Gastrocnemius medialis (tissue), 4 donors: ENCODE results near the gene PLA2G4A. TPM values are rescaled to one million over a fixed set of nuclear protein-coding genes. Genes with fewer than 3 reads are reported as not detected.
A peak's percentile ranks its signal among the peaks of the same experiment; 100 is the strongest.

Experiments used
- ATAC-seq, 2 donors: fragments of 150-250 bp; one replicate each; pipeline ENCODE4 v1.9.1; 2016
- DNase-seq, 2 donors: peaks; one replicate each; pipeline ENCODE4 v3.0.0-alpha.2; 2019
- H3K27ac ChIP-seq, 4 donors: fragments of 200-600 bp; sonication (generic); 1 replicate in 1 of 4; 2 replicates in 3 of 4; pipeline ENCODE4 v1.5.1; 2016 to 2018; ENCODE audit warnings: mild to moderate bottlenecking in 2 of 4, moderate library complexity in 1 of 4
- H3K27me3 ChIP-seq, 3 donors: fragments of 200-600 bp; sonication (generic) in 2 of 3; 1 replicate in 1 of 3; 2 replicates in 2 of 3; pipeline versions ENCODE4 v1.5.1 to v1.6.0; 2016 to 2019; ENCODE audit warnings: mild to moderate bottlenecking in 1 of 3, moderate library complexity in 1 of 3
- H3K36me3 ChIP-seq, 2 donors: fragments of 200-600 bp; sonication (generic) in 1 of 2; one replicate each; pipeline ENCODE4 v1.5.1; 2017 to 2018
- H3K4me1 ChIP-seq, 2 donors: fragments of 200-600 bp; sonication (generic) in 1 of 2; one replicate each; pipeline ENCODE4 v1.5.1; 2016 to 2017; ENCODE audit warnings: mild to moderate bottlenecking in 2 of 2
- H3K4me3 ChIP-seq, 4 donors: fragments of 200-600 bp; sonication (generic) in 3 of 4; 1 replicate in 1 of 4; 2 replicates in 3 of 4; pipeline ENCODE4 v1.5.1; 2016 to 2019; ENCODE audit warnings: mild to moderate bottlenecking in 2 of 4
- H3K9me3 ChIP-seq, 3 donors: fragments of 200-600 bp; sonication (generic) in 2 of 3; 1 replicate in 1 of 3; 2 replicates in 2 of 3; pipeline ENCODE4 v1.5.1; 2016 to 2019
- POLR2A ChIP-seq, 2 donors: fragments of 450-650 bp; IDR thresholded peaks; one replicate each; pipeline ENCODE4 v1.6.1; 2017; ENCODE audit warnings: antibody characterized with exemption in 2 of 2, mild to moderate bottlenecking in 2 of 2, moderate library complexity in 2 of 2
- in situ Hi-C, 4 donors: fragments of 200-750 bp; cut with MboI; loops; one replicate each; pipeline versions ENCODE4 v1.15.0 to v1.8.0; 2017; ENCODE audit warnings: low sequenced_read_pairs in 4 of 4
- intact Hi-C: fragments of 100-400 bp; cut with DNase I; formaldehyde crosslinking; loops from one replicate; pipeline ENCODE4 v1.15.1; 2023; ENCODE audit warnings: low total_unique reads
- total RNA-seq, 4 donors: library from RNA; depleted of rRNA; stranded (reverse); fragments of >200 nt; gene quantifications; one replicate each; pipeline versions ENCODE4 v1.1.0 to v1.2.3, GENCODE V29; 2016
- TF ChIP-seq, protein P1 (sequence below), 5 experiments: fragments of 450-650 bp in 3 of 5; fragments of 200-600 bp in 2 of 5; sonication (generic) in 2 of 5; IDR thresholded peaks in 4 of 5; conservative IDR thresholded peaks in 1 of 5; 1 replicate in 4 of 5; 2 replicates in 1 of 5; pipeline ENCODE4 v1.5.1; 2016 to 2019; ENCODE audit warnings: antibody characterized with exemption in 5 of 5, mild to moderate bottlenecking in 3 of 5, moderate library complexity in 3 of 5

Gene PLA2G4A
- total RNA-seq, 4 donors from 2014 or later = 0.44 to 0.95 (median 0.75) TPM

DNA sequence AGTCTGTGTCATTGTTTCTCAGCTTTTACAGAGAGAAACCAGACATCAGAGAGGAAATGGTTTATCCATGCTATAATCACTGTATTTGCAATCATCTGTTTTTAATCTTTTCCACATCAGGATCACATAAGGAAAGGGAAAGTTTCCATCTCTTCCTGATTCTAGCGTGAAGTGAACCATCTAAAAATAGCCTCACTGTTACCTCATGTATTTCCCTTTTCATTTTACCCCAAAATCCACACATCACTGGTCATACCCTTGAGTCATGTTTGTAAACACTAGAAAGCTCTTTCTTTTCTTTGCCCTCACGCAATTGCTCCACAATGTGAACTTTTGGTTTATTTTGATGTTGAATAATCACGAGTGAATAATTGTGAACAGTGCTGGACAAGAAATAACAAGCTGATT, 146.0 kb downstream of the PLA2G4A start:
- ATAC-seq = peak in 1 of 2 donors; percentile 24
- intact Hi-C loops = no loop called here
- Histone ChIP-seq H3K4me1 (no peaks in the 10 kb centered on the region), H3K36me3 (no peaks in the 10 kb centered on the region), H3K4me3 (no peak overlapping the region), H3K27ac (no peak overlapping the region), H3K27me3 (no peaks in the 10 kb centered on the region), H3K9me3 (no peaks in the 10 kb centered on the region)
- in situ Hi-C loops = loop anchor here in 3 of 4 donors (25.0 kb wide), 3 partner anchors 262 to 487 kb away; no protein-coding TSS in a partner anchor
- DNase-seq = no peak
- TF ChIP-seq POLR2A (IDR thresholded peaks at IDR 0.05) = no peak
- TF ChIP-seq, protein P1, sequence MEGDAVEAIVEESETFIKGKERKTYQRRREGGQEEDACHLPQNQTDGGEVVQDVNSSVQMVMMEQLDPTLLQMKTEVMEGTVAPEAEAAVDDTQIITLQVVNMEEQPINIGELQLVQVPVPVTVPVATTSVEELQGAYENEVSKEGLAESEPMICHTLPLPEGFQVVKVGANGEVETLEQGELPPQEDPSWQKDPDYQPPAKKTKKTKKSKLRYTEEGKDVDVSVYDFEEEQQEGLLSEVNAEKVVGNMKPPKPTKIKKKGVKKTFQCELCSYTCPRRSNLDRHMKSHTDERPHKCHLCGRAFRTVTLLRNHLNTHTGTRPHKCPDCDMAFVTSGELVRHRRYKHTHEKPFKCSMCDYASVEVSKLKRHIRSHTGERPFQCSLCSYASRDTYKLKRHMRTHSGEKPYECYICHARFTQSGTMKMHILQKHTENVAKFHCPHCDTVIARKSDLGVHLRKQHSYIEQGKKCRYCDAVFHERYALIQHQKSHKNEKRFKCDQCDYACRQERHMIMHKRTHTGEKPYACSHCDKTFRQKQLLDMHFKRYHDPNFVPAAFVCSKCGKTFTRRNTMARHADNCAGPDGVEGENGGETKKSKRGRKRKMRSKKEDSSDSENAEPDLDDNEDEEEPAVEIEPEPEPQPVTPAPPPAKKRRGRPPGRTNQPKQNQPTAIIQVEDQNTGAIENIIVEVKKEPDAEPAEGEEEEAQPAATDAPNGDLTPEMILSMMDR (IDR thresholded peaks at IDR 0.05 in 4 of 5, conservative IDR thresholded peaks at IDR 0.05 in 1 of 5) = no peak

DNA sequence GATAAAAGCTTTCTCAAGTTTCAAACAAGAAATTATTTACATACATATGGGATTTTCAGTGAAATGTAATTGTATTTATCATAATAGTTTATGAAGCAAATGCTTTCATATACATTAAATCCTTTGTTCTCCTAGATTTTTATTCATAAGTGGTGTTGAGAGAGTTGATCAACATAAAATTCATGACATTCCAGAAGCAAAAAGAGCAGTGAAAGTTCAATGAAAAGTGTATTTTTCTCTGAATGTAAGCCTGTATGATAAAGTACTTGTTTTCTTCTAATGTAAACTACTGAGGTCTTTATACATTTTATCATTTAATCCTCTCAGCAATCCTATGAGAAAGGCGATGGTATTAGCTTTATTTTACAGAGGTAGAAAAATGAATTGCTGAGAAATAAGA, 146.5 kb downstream of the PLA2G4A start:
- TF ChIP-seq, protein P1 (IDR thresholded peaks at IDR 0.05 in 4 of 5, conservative IDR thresholded peaks at IDR 0.05 in 1 of 5) = no peak
- TF ChIP-seq POLR2A (IDR thresholded peaks at IDR 0.05) = no peak
- DNase-seq (no peak), ATAC-seq (no peak)
- H3K27me3 ChIP-seq = no peaks in the 10 kb centered on the region
- H3K36me3 ChIP-seq = no peaks in the 10 kb centered on the region
- H3K4me3 ChIP-seq = no peak overlapping the region
- no peaks in the 10 kb centered on the region for H3K9me3 ChIP-seq
- intact Hi-C loops = no loop called here
- H3K4me1 ChIP-seq = no peaks in the 10 kb centered on the region
- in situ Hi-C loops = loop anchor here in 3 of 4 donors (25.0 kb wide), 3 partner anchors 263 to 488 kb away; no protein-coding TSS in a partner anchor
- no peak overlapping the region for H3K27ac ChIP-seq

DNA sequence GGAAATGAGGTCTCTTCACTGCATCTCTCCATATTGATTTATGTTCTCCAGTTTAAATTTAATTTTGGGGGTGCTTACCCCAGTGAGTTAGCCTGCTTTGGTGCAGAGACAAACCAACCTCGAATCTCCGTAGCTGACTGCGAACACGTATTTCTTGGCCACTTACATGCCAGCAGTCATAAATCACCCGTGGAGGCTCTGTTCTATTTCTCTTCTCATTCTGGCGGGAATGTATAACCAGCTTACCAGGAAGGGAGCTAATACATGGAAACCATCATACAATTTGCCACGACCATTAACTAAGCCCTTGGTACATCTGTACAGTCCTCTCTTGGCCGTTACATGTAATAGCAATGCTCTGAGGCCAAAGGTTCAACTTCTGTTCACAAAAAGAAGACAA, 148.0 kb downstream of the PLA2G4A start:
- no peak for DNase-seq

DNA sequence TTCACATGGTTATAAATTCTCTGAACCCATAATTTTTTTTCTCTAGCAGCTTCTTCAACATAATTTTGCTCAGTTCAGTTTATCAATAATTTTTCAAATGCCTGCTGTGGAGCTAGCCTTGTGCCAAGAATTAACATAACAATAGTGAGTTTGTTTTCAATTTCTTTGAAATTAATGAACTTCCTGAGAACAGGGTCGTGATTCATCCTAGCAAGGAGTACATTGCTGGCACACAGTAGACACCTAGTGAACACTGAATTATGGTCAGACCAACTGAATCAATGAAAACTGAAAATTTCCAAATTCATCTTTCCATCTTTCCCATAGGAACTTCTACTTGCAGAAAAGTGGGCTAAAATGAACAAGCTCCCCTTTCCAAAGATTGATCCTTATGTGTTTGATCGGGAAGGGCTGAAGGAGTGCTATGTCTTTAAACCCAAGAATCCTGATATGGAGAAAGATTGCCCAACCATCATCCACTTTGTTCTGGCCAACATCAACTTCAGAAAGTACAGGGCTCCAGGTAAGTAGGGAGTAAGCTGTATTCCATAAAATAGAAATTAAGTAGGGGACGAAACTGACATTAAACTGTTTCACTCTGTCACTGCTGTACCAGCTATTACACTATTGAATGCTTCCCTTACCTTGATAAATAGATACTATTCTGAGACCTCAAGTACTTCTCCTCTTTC, 148.7 kb downstream of the PLA2G4A start:
- Histone ChIP-seq H3K9me3 (no peaks in the 10 kb centered on the region), H3K4me3 (no peak overlapping the region), H3K4me1 (no peaks in the 10 kb centered on the region), H3K36me3 (no peaks in the 10 kb centered on the region), H3K27me3 (no peaks in the 10 kb centered on the region), H3K27ac (no peak overlapping the region)
- intact Hi-C loops (no loop called here), in situ Hi-C loops (loop anchor here in 3 of 4 donors (25.0 kb wide), 3 partner anchors 265 to 490 kb away; no protein-coding TSS in a partner anchor)
- ATAC-seq (no peak), DNase-seq (no peak)
- no peak for TF ChIP-seq POLR2A (IDR thresholded peaks at IDR 0.05)
- TF ChIP-seq, protein P1 (IDR thresholded peaks at IDR 0.05 in 4 of 5, conservative IDR thresholded peaks at IDR 0.05 in 1 of 5) = no peak

More for the DNA sequence above, 148.0 kb downstream of the PLA2G4A start:
- H3K36me3 ChIP-seq = no peaks in the 10 kb centered on the region
- no peak overlapping the region for H3K4me3 ChIP-seq
- no peaks in the 10 kb centered on the region for H3K4me1 ChIP-seq
- intact Hi-C loops = no loop called here
- no peak for ATAC-seq
- no peak for TF ChIP-seq POLR2A (IDR thresholded peaks at IDR 0.05)
- TF ChIP-seq, protein P1 (IDR thresholded peaks at IDR 0.05 in 4 of 5, conservative IDR thresholded peaks at IDR 0.05 in 1 of 5) = no peak
- H3K27me3 ChIP-seq = no peaks in the 10 kb centered on the region
- H3K9me3 ChIP-seq = no peaks in the 10 kb centered on the region
- no peak overlapping the region for H3K27ac ChIP-seq
- in situ Hi-C loops = loop anchor here in 3 of 4 donors (25.0 kb wide), 3 partner anchors 264 to 489 kb away; no protein-coding TSS in a partner anchor
